ENCODE data around the gene PANX2. TPM values are rescaled to one million over a fixed set of nuclear protein-coding genes. Genes with fewer than 3 reads are reported as not detected.

The PANX2 gene
- total and polyA plus RNA-seq, 9 of the 15 experiments (the other 6 are each of a cell fraction or from before 2014, with no cell fraction given), result 0.01 to 3.9 (median 0.67) TPM; not detected in 1

GRCh38 chr22:50226063-50226874, 55.7 kb downstream of the PANX2 start:
- Histone ChIP-seq H3K36me3 (ENCODE audit: control insufficient read depth, insufficient read depth, low read length) (peaks cover 47% of the 10 kb centered on the region; the same call in 2 of the 3 replicates), H3K9ac (ENCODE audit: insufficient read depth in 1 of 2, low read depth in 2 of 2, low read length in 2 of 2) (no peak overlapping the region), H3K79me2 (ENCODE audit: control insufficient read depth, insufficient read depth, low read length) (no peaks in the 10 kb centered on the region), H3K9me3 (replicated peaks; ENCODE audit: control insufficient read depth, insufficient read depth, low read depth, low read length) (no peaks in the 10 kb centered on the region), H3K4me2 (ENCODE audit: insufficient read depth, low read length) (no peak overlapping the region), H3K9me1 (ENCODE audit: control insufficient read depth, insufficient read depth, low read length) (no peaks in the 10 kb centered on the region), H3K27ac (ENCODE audit: extremely low read depth, low read depth, low read length) (no peak overlapping the region), H3K4me1 (replicated peaks in 1 of 2; ENCODE audit: control insufficient read depth in 2 of 2, insufficient read depth in 2 of 2, low read length in 2 of 2) (peaks cover 0 to 12% of the 10 kb centered on the region in 2 experiments; a peak in 2 of 5 replicates), H2AFZ (ENCODE audit: low read depth, low read length) (no peak overlapping the region), H4K20me1 (replicated peaks; ENCODE audit: control insufficient read depth, insufficient read depth, low read length) (no peaks in the 10 kb centered on the region), H3K4me3 (no peak overlapping the region), H3K27me3 (ENCODE audit: control insufficient read depth in 2 of 2, insufficient read depth in 2 of 2, low read length in 2 of 2) (no peaks in the 10 kb centered on the region)
- CTCF ChIA-PET (ENCODE audit: low intra/inter-chr PET ratio), result interaction anchor here (0.5 kb wide), 1 partner anchor 16 kb away, joined by 4 read pairs; no protein-coding TSS in a partner anchor
- DNase-seq (ENCODE audit: extremely low read depth in 1 of 4, low spot score in 3 of 4), result peak in 1 of 4 experiments; percentile 37
- in situ Hi-C loops (cut with MboI) (no loop called here), intact Hi-C loops (cut with micrococcal nuclease) (no loop called here)
- BruUV-seq (replicated peaks), result no TSS peak
- ATAC-seq, result peak; percentile 36; the same call in 1 of the 3 replicates
- no peak for FAIRE-seq
- POLR2A ChIA-PET, result interaction anchor here (0.7 kb wide), 1 partner anchor 11 kb away, joined by 3 read pairs; no protein-coding TSS in a partner anchor
- whole genome bisulfite sequencing (ENCODE audit: insufficient coverage, low coverage, missing lambda C conversion rate), result 93% methylated on average over 10 of the region's 31 CpGs
- no peak for TF ChIP-seq ZBTB9 (CRISPR knock-in tag; IDR thresholded peaks at IDR 0.05)
- TF ChIP-seq MYBL2 (IDR thresholded peaks at IDR 0.05; ENCODE audit: low read depth), result no peak
- TF ChIP-seq MYBL2 (CRISPR knock-in tag; IDR thresholded peaks at IDR 0.05; ENCODE audit: borderline replicate concordance), result no peak
- no peak for TF ChIP-seq ARID1B (IDR thresholded peaks at IDR 0.05)
- no peak for TF ChIP-seq ILF3 (IDR thresholded peaks at IDR 0.05; ENCODE audit: borderline replicate concordance)
- TF ChIP-seq RBM34 (IDR thresholded peaks at IDR 0.05; ENCODE audit: borderline replicate concordance, insufficient read depth, low read length), result no peak
- TF ChIP-seq ZBTB26 (CRISPR knock-in tag; IDR thresholded peaks at IDR 0.05), result no peak
- TF ChIP-seq FOXJ2 (tag; IDR thresholded peaks at IDR 0.05), result no peak
- no peak for TF ChIP-seq PPARD (CRISPR knock-in tag; IDR thresholded peaks at IDR 0.05)
- no peak for TF ChIP-seq RBFOX2 (IDR thresholded peaks at IDR 0.05; ENCODE audit: low read depth, low read length)
- no peak for TF ChIP-seq ZNF436 (CRISPR knock-in tag; IDR thresholded peaks at IDR 0.05)
- no peak for TF ChIP-seq TCF7L2 (IDR thresholded peaks at IDR 0.05; ENCODE audit: low read depth, low read length)
- TF ChIP-seq DEAF1 (CRISPR knock-in tag; IDR thresholded peaks at IDR 0.05), result no peak
- TF ChIP-seq CREB3 (tag; conservative IDR thresholded peaks at IDR 0.05; ENCODE audit: low read depth), result no peak
- TF ChIP-seq KAT2B (IDR thresholded peaks at IDR 0.05; ENCODE audit: low read depth, low read length), result no peak
- no peak for TF ChIP-seq TEAD4 (IDR thresholded peaks at IDR 0.05; ENCODE audit: low read length)
- TF ChIP-seq TEAD4 (CRISPR knock-in tag; IDR thresholded peaks at IDR 0.05; ENCODE audit: borderline replicate concordance), result no peak
